HL-60 (cell line): Measurements from ENCODE around the gene ANAPC10.

Source experiments
- DNase-seq, 2 experiments: peaks; one replicate each; pipeline ENCODE4 v3.0.0-alpha.2; 2010 to 2020; ENCODE audit warnings: low read depth in 1 of 2, low spot score in 1 of 2
- H3K27ac ChIP-seq: fragments of 250-450 bp; sonication (Bioruptor Pico); replicated peaks from 2 replicates; pipeline ENCODE4 v1.5.1; 2020; ENCODE audit warnings: mild to moderate bottlenecking, moderate library complexity
- H3K27me3 ChIP-seq: fragments of 250-450 bp; sonication (Bioruptor Pico); 2 replicates; pipeline ENCODE4 v1.5.1; 2021; ENCODE audit warnings: mild to moderate bottlenecking, moderate library complexity; ENCODE audit not compliant: insufficient read depth, poor library complexity, severe bottlenecking
- H3K4me3 ChIP-seq: replicated peaks from 2 replicates; pipeline ENCODE4 v1.5.1; 2011; ENCODE audit warnings: mild to moderate bottlenecking, control low read depth, low read length; ENCODE audit not compliant: insufficient read depth
- CTCF ChIP-seq: IDR thresholded peaks from one replicate; pipeline ENCODE4 v1.5.1; 2011; ENCODE audit warnings: low read length, control low read depth, inconsistent platforms; ENCODE audit not compliant: insufficient read depth
- GABPA ChIP-seq: IDR thresholded peaks from 2 replicates; pipeline ENCODE4 v1.6.1; 2012; ENCODE audit warnings: low read depth
- POLR2AphosphoS5 ChIP-seq: IDR thresholded peaks from 2 replicates; pipeline ENCODE4 v1.6.1; 2012; ENCODE audit warnings: low read depth
- REST ChIP-seq: IDR thresholded peaks from 2 replicates; pipeline ENCODE4 v1.6.1; 2012; ENCODE audit warnings: low read depth; ENCODE audit not compliant: insufficient replicate concordance
- SPI1 ChIP-seq: IDR thresholded peaks from 2 replicates; pipeline ENCODE4 v1.6.1; 2012; ENCODE audit warnings: low read depth, mild to moderate bottlenecking, borderline replicate concordance

ANAPC10 gene

GRCh38 chr4:145049241-145049640 lies 48.8 kb downstream of the ANAPC10 start:
- Histone ChIP-seq H3K27me3 (no peaks in the 10 kb centered on the region), H3K4me3 (no peak overlapping the region), H3K27ac (no peak overlapping the region)
- no peak for DNase-seq
- TF ChIP-seq SPI1 (no peak), GABPA (no peak), CTCF (no peak), POLR2AphosphoS5 (no peak), REST (no peak)

- TF ChIP-seq POLR2AphosphoS5 (no peak), REST (no peak), CTCF (no peak), SPI1 (no peak), GABPA (no peak)
- Histone ChIP-seq H3K27ac (no peak overlapping the region), H3K27me3 (no peaks in the 10 kb centered on the region), H3K4me3 (no peak overlapping the region)
- DNase-seq, result no peak
Measured at GRCh38 chr4:145048817-145049216, 49.2 kb downstream of the ANAPC10 start.

- Histone ChIP-seq H3K27me3 (no peaks in the 10 kb centered on the region), H3K27ac (no peak overlapping the region), H3K4me3 (no peak overlapping the region)
- TF ChIP-seq GABPA (no peak), SPI1 (no peak), REST (no peak), CTCF (no peak), POLR2AphosphoS5 (no peak)
- no peak for DNase-seq
Measured at GRCh38 chr4:145047151-145047550, 50.8 kb downstream of the ANAPC10 start.
